Stimulated activated CD8-positive, alpha-beta memory T cell treated with anti-CD3 and anti-CD28 coated beads, Interleukin-7, amount 100 ng/mL, for 1 hour (primary cell): Measurements from ENCODE around the gene CLASP1.
"Not testable (repeated sequence)": the region's sequence is repeated elsewhere in the genome, so short reads cannot be mapped to it uniquely, and the experiment has no call there.

Experiments
- DNase-seq, 2 donors: peaks; one replicate each; pipeline ENCODE4 v3.0.0-alpha.2; 2020; ENCODE audit warnings: low read depth in 2 of 2

Gene CLASP1

GRCh38 chr2:121505005-121505404 is 144.3 kb downstream of the CLASP1 start:
- DNase-seq = no peak

- DNase-seq = no peak
Measured at GRCh38 chr2:121504316-121504715, 144.9 kb downstream of the CLASP1 start.

GRCh38 chr2:121502781-121503180 is 146.5 kb downstream of the CLASP1 start:
- DNase-seq = no peak

GRCh38 chr2:121502246-121502645 is 147.0 kb downstream of the CLASP1 start:
- no peak for DNase-seq

- no peak for DNase-seq
Measured at GRCh38 chr2:121501554-121501953, 147.7 kb downstream of the CLASP1 start.

- no peak for DNase-seq
Measured at GRCh38 chr2:121501031-121501430, 148.2 kb downstream of the CLASP1 start.

GRCh38 chr2:121498731-121499130 is 150.5 kb downstream of the CLASP1 start:
- DNase-seq = no peak

- no peak for DNase-seq
Measured at GRCh38 chr2:121492409-121492808, 156.9 kb downstream of the CLASP1 start.

- DNase-seq = no peak
Measured at GRCh38 chr2:121491518-121491917, 157.7 kb downstream of the CLASP1 start.

- DNase-seq = no peak
Measured at GRCh38 chr2:121490584-121491133, 158.6 kb downstream of the CLASP1 start.

- DNase-seq = no peak
Measured at GRCh38 chr2:121489911-121490583, 159.2 kb downstream of the CLASP1 start.

- no peak for DNase-seq
Measured at GRCh38 chr2:121489284-121489683, 160.0 kb downstream of the CLASP1 start.

- no peak for DNase-seq
Measured at GRCh38 chr2:121486191-121486790, 163.0 kb downstream of the CLASP1 start.

- DNase-seq = no peak
Measured at GRCh38 chr2:121485039-121485438, 164.2 kb downstream of the CLASP1 start.

GRCh38 chr2:121483846-121484245 is 165.4 kb downstream of the CLASP1 start:
- no peak for DNase-seq

- no peak for DNase-seq
Measured at GRCh38 chr2:121483021-121483420, 166.2 kb downstream of the CLASP1 start.

- no peak for DNase-seq
Measured at GRCh38 chr2:121480826-121481225, 168.4 kb downstream of the CLASP1 start.

- DNase-seq = no peak
Measured at GRCh38 chr2:121479882-121480522, 169.3 kb downstream of the CLASP1 start.

GRCh38 chr2:121478996-121479745 is 170.1 kb downstream of the CLASP1 start:
- DNase-seq = no peak

GRCh38 chr2:121478358-121478995 is 170.8 kb downstream of the CLASP1 start:
- DNase-seq = not testable (repeated sequence)

- DNase-seq = no peak
Measured at GRCh38 chr2:121476684-121477083, 172.6 kb downstream of the CLASP1 start.
